H1 (cell line): Measurements from ENCODE around the gene OPCML. TPM values are rescaled to one million over a fixed set of nuclear protein-coding genes. Genes with fewer than 3 reads are reported as not detected.

Experiments used
- CTCF ChIA-PET: fragments of 300-600 bp; sonication (Branson Sonifier 250); formaldehyde crosslinking; loops from one replicate; lab custom pipeline; 2021; ENCODE audit not compliant: partially characterized antibody; lab: Charles Lee
- POLR2A ChIA-PET: fragments of 300-600 bp; sonication (Branson Sonifier 250); formaldehyde crosslinking; loops from one replicate; lab custom pipeline; 2021; ENCODE audit warnings: inconsistent platforms; ENCODE audit not compliant: partially characterized antibody; lab: Charles Lee
- DNase-seq, 2 experiments: peaks; one replicate each; pipeline versions ENCODE4 v3.0.0 to v3.0.0-alpha.2; 2010 to 2022; ENCODE audit warnings: low spot score in 2 of 2, low read depth in 1 of 2, mixed read lengths in 1 of 2
- FAIRE-seq: peaks from 2 replicates; lab custom pipeline; 2011; peaks lifted over from hg19 to GRCh38; lab: Jason Lieb, UNC
- H2AFZ ChIP-seq: 2 replicates; pipeline ENCODE4 v1.8.1; 2012; ENCODE audit warnings: low read length, inconsistent platforms
- H2AK5ac ChIP-seq: 2 replicates; pipeline ENCODE4 v1.6.1; 2013; ENCODE audit warnings: low read depth, low read length
- H2BK120ac ChIP-seq: replicated peaks from 2 replicates; pipeline ENCODE3; 2013; ENCODE audit warnings: low read depth, low read length, inconsistent platforms
- H2BK12ac ChIP-seq: 2 replicates; pipeline ENCODE4 v1.6.1; 2013; ENCODE audit warnings: low read depth, low read length
- H2BK15ac ChIP-seq: 2 replicates; pipeline ENCODE4 v1.6.1; 2013; ENCODE audit warnings: low read length
- H2BK20ac ChIP-seq: 2 replicates; pipeline ENCODE4 v1.6.1; 2013; ENCODE audit warnings: low read length
- H2BK5ac ChIP-seq: 2 replicates; pipeline ENCODE4 v1.6.1; 2013; ENCODE audit warnings: low read depth, low read length
- H3K14ac ChIP-seq: 2 replicates; pipeline ENCODE4 v1.6.1; 2013; ENCODE audit warnings: inconsistent platforms; ENCODE audit not compliant: insufficient read length
- H3K18ac ChIP-seq: 2 replicates; pipeline ENCODE4 v1.6.1; 2013; ENCODE audit warnings: low read length; ENCODE audit errors: extremely low read depth
- H3K23ac ChIP-seq: 2 replicates; pipeline ENCODE4 v1.6.1; 2013; ENCODE audit warnings: inconsistent platforms; ENCODE audit not compliant: insufficient read length
- H3K23me2 ChIP-seq: 2 replicates; pipeline ENCODE4 v1.6.1; 2013; ENCODE audit warnings: low read depth, low read length
- H3K27ac ChIP-seq: 2 replicates; pipeline ENCODE4 v1.6.1; 2011; ENCODE audit warnings: low read depth, low read length, inconsistent platforms
- H3K27me3 ChIP-seq, 4 experiments: replicated peaks in 1 of 4; 1 replicate in 1 of 4; 2 replicates in 3 of 4; pipeline versions ENCODE4 v1.6.1 to v1.8.1; 2011 to 2013; ENCODE audit warnings: low read length in 3 of 4, mild to moderate bottlenecking in 3 of 4, inconsistent platforms in 2 of 4, mixed read lengths in 2 of 4, moderate library complexity in 1 of 4; ENCODE audit not compliant: control insufficient read depth in 3 of 4, insufficient read depth in 3 of 4; ENCODE audit errors: extremely low read depth in 1 of 4
- H3K36me3 ChIP-seq, 4 experiments: 2 replicates each; pipeline versions ENCODE4 v1.6.1 to v1.8.1; 2011 to 2013; ENCODE audit warnings: mild to moderate bottlenecking in 4 of 4, low read length in 3 of 4, moderate library complexity in 2 of 4, control low read depth in 1 of 4, inconsistent platforms in 1 of 4; ENCODE audit not compliant: insufficient read depth in 4 of 4, control insufficient read depth in 2 of 4
- H3K4ac ChIP-seq: replicated peaks from 2 replicates; pipeline ENCODE3; 2013; ENCODE audit warnings: low read length, low read depth, mixed read lengths, inconsistent platforms; ENCODE audit not compliant: insufficient read length
- H3K4me1 ChIP-seq, 4 experiments: replicated peaks in 1 of 4; 1 replicate in 1 of 4; 2 replicates in 3 of 4; pipeline versions ENCODE4 v1.6.1 to v1.8.1; 2011 to 2013; ENCODE audit warnings: low read length in 3 of 4, inconsistent platforms in 2 of 4, mixed read lengths in 1 of 4; ENCODE audit not compliant: insufficient read depth in 4 of 4, control insufficient read depth in 3 of 4
- H3K4me2 ChIP-seq, 2 experiments: 2 replicates each; pipeline versions ENCODE4 v1.6.1 to v1.8.1; 2011 to 2013; ENCODE audit warnings: low read depth in 2 of 2, low read length in 2 of 2, control low read depth in 1 of 2, inconsistent platforms in 1 of 2, mild to moderate bottlenecking in 1 of 2; ENCODE audit not compliant: insufficient read depth in 1 of 2
- H3K4me3 ChIP-seq, 4 experiments: fragments of 200-600, 300-600 bp in 1 of 4; sonication (generic), shearing (Covaris generic), sonication (Bioruptor Twin) in 1 of 4; 2 replicates each; pipeline versions ENCODE4 v1.5.1 to v1.8.1; 2011 to 2016; ENCODE audit warnings: low read length in 4 of 4, low read depth in 3 of 4, control low read depth in 2 of 4, inconsistent platforms in 2 of 4, mild to moderate bottlenecking in 2 of 4, mixed read lengths in 1 of 4, moderate library complexity in 1 of 4; ENCODE audit not compliant: insufficient read depth in 2 of 4; ENCODE audit errors: extremely low read depth in 1 of 4
- H3K56ac ChIP-seq: replicated peaks from 2 replicates; pipeline ENCODE3; 2013; ENCODE audit warnings: low read depth, mild to moderate bottlenecking, mixed read lengths, low read length, inconsistent platforms; ENCODE audit not compliant: insufficient read length
- H3K79me1 ChIP-seq: 2 replicates; pipeline ENCODE4 v1.6.1; 2013; ENCODE audit warnings: low read depth, low read length, control low read depth
- H3K79me2 ChIP-seq, 2 experiments: 2 replicates each; pipeline versions ENCODE4 v1.6.1 to v1.8.1; 2012 to 2013; ENCODE audit warnings: low read length in 2 of 2, mild to moderate bottlenecking in 2 of 2, inconsistent platforms in 1 of 2; ENCODE audit not compliant: insufficient read depth in 2 of 2, control insufficient read depth in 1 of 2
- H3K9ac ChIP-seq, 4 experiments: replicated peaks in 1 of 4; 1 replicate in 1 of 4; 2 replicates in 3 of 4; pipeline versions ENCODE4 v1.6.1 to v1.8.1; 2011 to 2013; ENCODE audit warnings: low read depth in 3 of 4, low read length in 3 of 4, control low read depth in 2 of 4, mild to moderate bottlenecking in 2 of 4, moderate library complexity in 2 of 4, inconsistent platforms in 1 of 4; ENCODE audit errors: extremely low read depth in 1 of 4
- H3K9me3 ChIP-seq, 2 experiments: 2 replicates each; pipeline versions ENCODE4 v1.6.1 to v1.8.1; 2012 to 2013; ENCODE audit warnings: mild to moderate bottlenecking in 2 of 2, moderate library complexity in 2 of 2, control low read depth in 1 of 2, inconsistent platforms in 1 of 2, low read depth in 1 of 2, low read length in 1 of 2, mixed read lengths in 1 of 2; ENCODE audit not compliant: insufficient read depth in 2 of 2
- H4K20me1 ChIP-seq, 2 experiments: replicated peaks in 1 of 2; 2 replicates each; pipeline versions ENCODE3 to v1.8.1; 2011 to 2013; ENCODE audit warnings: inconsistent platforms in 2 of 2, low read length in 2 of 2, mild to moderate bottlenecking in 1 of 2; ENCODE audit not compliant: insufficient read depth in 2 of 2, control insufficient read depth in 1 of 2
- H4K5ac ChIP-seq: 2 replicates; pipeline ENCODE4 v1.6.1; 2013; ENCODE audit warnings: low read length, low read depth, mixed read lengths, inconsistent platforms; ENCODE audit not compliant: insufficient read length
- H4K8ac ChIP-seq: 2 replicates; pipeline ENCODE4 v1.8.0; 2013; ENCODE audit warnings: mild to moderate bottlenecking, moderate library complexity, low read length, inconsistent platforms; ENCODE audit not compliant: insufficient read depth; ENCODE audit errors: extremely low read depth
- H4K91ac ChIP-seq: replicated peaks from 2 replicates; pipeline ENCODE3; 2013; ENCODE audit warnings: low read length, mixed read lengths, inconsistent platforms; ENCODE audit not compliant: insufficient read length
- CTBP2 ChIP-seq: IDR thresholded peaks from 2 replicates; pipeline ENCODE4 v1.7.0; 2011; ENCODE audit warnings: borderline replicate concordance, mild to moderate bottlenecking, moderate library complexity, mixed read lengths, low read length; ENCODE audit not compliant: insufficient read depth, insufficient read length
- EP300 ChIP-seq, 2 experiments: IDR thresholded peaks; 1 replicate in 1 of 2; 2 replicates in 1 of 2; pipeline ENCODE4 v1.6.1; 2011 to 2012; ENCODE audit warnings: low read depth in 2 of 2, low read length in 2 of 2, mild to moderate bottlenecking in 2 of 2, borderline replicate concordance in 1 of 2, inconsistent platforms in 1 of 2, moderate library complexity in 1 of 2
- TAF7 ChIP-seq: optimal IDR thresholded peaks from 2 replicates; pipeline ENCODE3; 2011; ENCODE audit warnings: low read depth, mild to moderate bottlenecking, inconsistent platforms, low read length, moderate library complexity, borderline replicate concordance
- TCF12 ChIP-seq: IDR thresholded peaks from 2 replicates; pipeline ENCODE4 v1.6.1; 2011; ENCODE audit warnings: low read depth, mild to moderate bottlenecking, low read length
- WGBS, 2 experiments: shearing (Covaris generic) in 1 of 2; methylation state at CpG; one replicate each; pipeline versions ENCODE4 v1.1.6 to v1.1.7; 2013 to 2015; ENCODE audit warnings: low lambda C conversion rate in 2 of 2, mixed read lengths in 2 of 2, inconsistent platforms in 1 of 2, low coverage in 1 of 2, missing lambda C conversion rate in 1 of 2; ENCODE audit not compliant: insufficient replicate concordance in 2 of 2, insufficient coverage in 1 of 2, insufficient read length in 1 of 2; ENCODE audit errors: extremely low coverage in 1 of 2, missing lambda C conversion rate in 1 of 2; 5-methylcytosine and 5-hydroxymethylcytosine counted together
- polyA plus RNA-seq, 7 experiments: library from polyadenylated mRNA; depleted of rRNA in 3 of 7; stranded (reverse) in 5 of 7; unstranded in 2 of 7; fragments of >200 nt in 5 of 7; fragments of 200-250 nt in 2 of 7; gene quantifications; 1 replicate in 5 of 7; 2 replicates in 1 of 7; 4 replicates in 1 of 7; pipeline versions ENCODE4 v1.2.1 to v1.2.3, GENCODE V29; 2011 to 2013; ENCODE audit warnings: missing spikeins in 2 of 7, mixed read lengths in 2 of 7
- total RNA-seq: library from RNA; stranded (reverse); fragmentation: NEBNext Ultra II Directional; extraction: Animal tissue kit (Norgen Biotek cat#: 25700); gene quantifications from 2 replicates; pipeline ENCODE4 v1.2.1, GENCODE V29; 2021
- TF ChIP-seq, protein P1 (sequence below): IDR thresholded peaks from 2 replicates; pipeline ENCODE4 v1.6.1; 2012; ENCODE audit warnings: low read length, inconsistent platforms

Gene OPCML
- total and polyA plus RNA-seq, 2 of the 8 experiments (the other 6 are each of a cell fraction or from before 2014, with no cell fraction given) = 2.3 to 3.1 TPM

DNA sequence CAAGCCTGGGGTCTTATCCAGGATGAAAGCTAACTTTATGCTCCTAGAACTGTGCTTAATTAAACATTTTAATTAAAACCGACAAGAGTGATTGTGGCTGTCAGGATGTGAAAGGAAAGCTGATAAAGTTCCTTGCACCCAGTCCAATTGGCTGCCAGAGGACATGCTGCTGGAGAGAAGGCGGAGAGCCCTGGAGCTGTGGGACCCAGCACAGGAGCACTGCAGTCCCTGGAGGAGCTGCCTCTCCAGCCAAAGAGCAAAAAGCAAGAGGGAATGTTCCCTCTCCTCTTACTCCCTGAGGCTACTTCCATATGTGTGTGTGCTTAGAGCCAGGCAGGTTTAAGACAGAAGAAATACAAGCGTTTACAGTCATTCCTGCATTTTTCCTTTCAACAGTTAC is 118.6 kb downstream of the OPCML start:
- H4K91ac ChIP-seq = no peak overlapping the region
- H3K56ac ChIP-seq = no peak overlapping the region
- H3K79me1 ChIP-seq = no peaks in the 10 kb centered on the region; the same call in 1 of the 2 replicates
- no peak overlapping the region for H3K4me3 ChIP-seq
- no peak overlapping the region for H3K23ac ChIP-seq
- H4K5ac ChIP-seq = no peak overlapping the region
- no peak overlapping the region for H2BK12ac ChIP-seq
- no peak overlapping the region for H3K14ac ChIP-seq
- POLR2A ChIA-PET = no interaction called here
- H2BK20ac ChIP-seq = no peak overlapping the region
- H3K23me2 ChIP-seq = no peaks in the 10 kb centered on the region
- no peak overlapping the region for H4K8ac ChIP-seq
- H3K79me2 ChIP-seq = no peaks in the 10 kb centered on the region
- H3K4me1 ChIP-seq = no peaks in the 10 kb centered on the region
- TF ChIP-seq, protein P1, sequence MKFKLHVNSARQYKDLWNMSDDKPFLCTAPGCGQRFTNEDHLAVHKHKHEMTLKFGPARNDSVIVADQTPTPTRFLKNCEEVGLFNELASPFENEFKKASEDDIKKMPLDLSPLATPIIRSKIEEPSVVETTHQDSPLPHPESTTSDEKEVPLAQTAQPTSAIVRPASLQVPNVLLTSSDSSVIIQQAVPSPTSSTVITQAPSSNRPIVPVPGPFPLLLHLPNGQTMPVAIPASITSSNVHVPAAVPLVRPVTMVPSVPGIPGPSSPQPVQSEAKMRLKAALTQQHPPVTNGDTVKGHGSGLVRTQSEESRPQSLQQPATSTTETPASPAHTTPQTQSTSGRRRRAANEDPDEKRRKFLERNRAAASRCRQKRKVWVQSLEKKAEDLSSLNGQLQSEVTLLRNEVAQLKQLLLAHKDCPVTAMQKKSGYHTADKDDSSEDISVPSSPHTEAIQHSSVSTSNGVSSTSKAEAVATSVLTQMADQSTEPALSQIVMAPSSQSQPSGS = no peak
- TF ChIP-seq TAF7 (no peak), TCF12 (no peak), CTBP2 (no peak), EP300 (IDR thresholded peaks at IDR 0.05; ENCODE audit: borderline replicate concordance in 1 of 2, low read depth in 2 of 2, low read length in 2 of 2) (no peak)
- TF ChIP-seq, all 59 proteins: peak for 0
- WGBS, 2 experiments = 89% methylated on average over 3 of the region's 3 CpGs; no CpG with 5 or more reads in 1 of the 2 experiments
- no peak overlapping the region for H3K4me2 ChIP-seq
- H3K4ac ChIP-seq = no peak overlapping the region
- CTCF ChIA-PET = interaction anchor here (1.3 kb wide), 1 partner anchor 330 kb away, joined by 3 read pairs; no protein-coding TSS in a partner anchor
- no peak overlapping the region for H2AFZ ChIP-seq
- no peak overlapping the region for H2BK15ac ChIP-seq
- no peak overlapping the region for H3K18ac ChIP-seq
- H4K20me1 ChIP-seq = no peaks in the 10 kb centered on the region
- H3K27me3 ChIP-seq = no peaks in the 10 kb centered on the region
- no peak for DNase-seq
- no peak overlapping the region for H2BK120ac ChIP-seq
- H3K36me3 ChIP-seq = no peaks in the 10 kb centered on the region
- H3K9ac ChIP-seq = no peak overlapping the region
- no peak overlapping the region for H2BK5ac ChIP-seq
- no peak for FAIRE-seq
- no peaks in the 10 kb centered on the region for H3K9me3 ChIP-seq
- H2AK5ac ChIP-seq = no peak overlapping the region
- H3K27ac ChIP-seq = no peak overlapping the region
